ENCODE data around the gene AP1M2. TPM values are rescaled to one million over a fixed set of nuclear protein-coding genes. Genes with fewer than 3 reads are reported as not detected.

Gene AP1M2
- total RNA-seq, 1 experiment from 2014 or later, result 126 TPM

DNA sequence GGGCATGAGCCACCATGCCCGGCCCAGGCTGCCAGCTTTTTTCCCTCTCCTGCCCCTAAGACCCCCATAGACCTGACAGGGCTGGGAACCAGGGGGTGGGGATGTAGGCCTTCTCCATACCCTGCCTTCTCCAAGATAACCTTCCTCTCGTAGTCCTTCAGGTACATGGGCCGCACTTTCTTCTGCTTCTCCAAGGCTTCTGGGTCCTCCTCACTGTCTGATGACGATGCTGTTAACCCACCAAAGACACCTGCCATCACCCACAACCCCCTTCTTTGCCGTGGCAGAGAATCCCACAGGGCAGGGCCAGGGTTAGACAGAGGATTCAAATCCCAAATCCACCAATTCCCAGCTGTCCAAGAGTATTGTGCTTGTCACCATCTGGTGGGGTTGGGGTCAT is 24.5 kb downstream of the AP1M2 start:
- no TSS peak for BruUV-seq (replicated peaks)
- Histone ChIP-seq H4K20me1 (ENCODE audit: insufficient read depth) (peaks cover 7% of the 10 kb centered on the region; the same call in 1 of the 2 replicates), H3K27me3 (ENCODE audit: insufficient read depth, low read depth) (no peaks in the 10 kb centered on the region), H2AFZ (no peak overlapping the region), H3K9me2 (ENCODE audit: insufficient read depth) (no peaks in the 10 kb centered on the region), H3K4me1 (replicated peaks; ENCODE audit: insufficient read depth) (peaks cover 14% of the 10 kb centered on the region), H3F3A (ENCODE audit: insufficient read depth, low read depth) (peaks cover 29% of the 10 kb centered on the region; the same call in 1 of the 2 replicates), H3K4me2 (no peak overlapping the region), H3K27ac (no peak overlapping the region), H3K79me2 (ENCODE audit: low read depth) (peaks cover 22% of the 10 kb centered on the region), H3K9me3 (ENCODE audit: insufficient read depth, low read depth) (no peaks in the 10 kb centered on the region), H3K4me3 (no peak overlapping the region), H3K36me3 (ENCODE audit: low read depth) (peaks cover 8% of the 10 kb centered on the region; the same call in 1 of the 2 replicates)
- DNase-seq, result no peak
- POLR2A ChIA-PET (ENCODE audit: unreplicated experiment), result no interaction called here
- TF ChIP-seq EZH2 (IDR thresholded peaks at IDR 0.05; ENCODE audit: low read depth), result no peak
- TF ChIP-seq CTCF (conservative IDR thresholded peaks at IDR 0.05), result no peak
- CTCF ChIA-PET, result interaction anchor here (0.6 kb wide), 1 partner anchor 67 kb away, joined by 5 read pairs; no protein-coding TSS in a partner anchor
- intact Hi-C loops (cut with micrococcal nuclease; ENCODE audit: unreplicated experiment), result loop anchor here (10.0 kb wide), 1 partner anchor 298 kb away; no protein-coding TSS in a partner anchor

DNA sequence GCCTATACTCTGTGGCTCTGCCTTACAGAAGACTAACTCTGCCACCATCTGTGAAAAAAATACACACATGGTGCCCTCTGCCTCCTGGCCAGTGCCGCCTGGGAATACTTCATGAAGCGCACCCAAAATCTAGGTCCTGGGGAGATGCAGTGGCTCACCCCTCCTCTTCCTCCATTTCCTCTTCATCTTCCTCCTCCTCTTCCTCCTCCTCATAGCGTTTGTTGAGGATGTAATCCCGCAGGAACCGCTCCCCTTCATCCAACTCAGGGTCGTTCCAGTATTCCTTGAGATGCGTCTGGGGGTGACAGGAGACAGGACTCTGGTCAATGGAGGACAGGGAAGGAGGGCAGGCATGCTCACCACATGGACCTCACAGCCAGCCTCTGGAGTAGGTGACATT is 27.0 kb downstream of the AP1M2 start:
- H3F3A ChIP-seq (ENCODE audit: insufficient read depth, low read depth), result peaks cover 26% of the 10 kb centered on the region; the same call in 1 of the 2 replicates
- intact Hi-C loops (cut with micrococcal nuclease; ENCODE audit: unreplicated experiment), result loop anchor here (10.0 kb wide), 1 partner anchor 295 kb away; no protein-coding TSS in a partner anchor
- TF ChIP-seq CTCF (conservative IDR thresholded peaks at IDR 0.05), result no peak
- no peak for TF ChIP-seq EZH2 (IDR thresholded peaks at IDR 0.05; ENCODE audit: low read depth)
- H3K4me2 ChIP-seq, result no peak overlapping the region
- H3K9me3 ChIP-seq (ENCODE audit: insufficient read depth, low read depth), result no peaks in the 10 kb centered on the region
- H3K27ac ChIP-seq, result no peak overlapping the region
- H4K20me1 ChIP-seq (ENCODE audit: insufficient read depth), result peaks cover 7% of the 10 kb centered on the region
- peaks cover 8% of the 10 kb centered on the region; the same call in 1 of the 2 replicates for H3K4me1 ChIP-seq (replicated peaks; ENCODE audit: insufficient read depth)
- H3K27me3 ChIP-seq (ENCODE audit: insufficient read depth, low read depth), result no peaks in the 10 kb centered on the region
- BruUV-seq (replicated peaks), result no TSS peak
- no peak overlapping the region for H2AFZ ChIP-seq
- no peak overlapping the region for H3K4me3 ChIP-seq
- peaks cover 19% of the 10 kb centered on the region for H3K36me3 ChIP-seq (ENCODE audit: low read depth)
- DNase-seq, result no peak
- CTCF ChIA-PET, result no interaction called here
- peaks cover 17% of the 10 kb centered on the region for H3K79me2 ChIP-seq (ENCODE audit: low read depth)
- POLR2A ChIA-PET (ENCODE audit: unreplicated experiment), result no interaction called here
- no peaks in the 10 kb centered on the region for H3K9me2 ChIP-seq (ENCODE audit: insufficient read depth)

- DNase-seq, result no peak
These were observed 29.4 kb downstream of the AP1M2 start for GRCh38 chr19:10557603-10558197.

More at GRCh38 chr19:10557603-10558197, 29.4 kb downstream of the AP1M2 start:
- no peaks in the 10 kb centered on the region for H3K4me1 ChIP-seq (replicated peaks; ENCODE audit: insufficient read depth)
- TF ChIP-seq CTCF (conservative IDR thresholded peaks at IDR 0.05) (no peak), EZH2 (IDR thresholded peaks at IDR 0.05; ENCODE audit: low read depth) (no peak)
- no peak overlapping the region for H3K4me2 ChIP-seq
- H4K20me1 ChIP-seq (ENCODE audit: insufficient read depth), result peaks cover 2% of the 10 kb centered on the region; the same call in 1 of the 2 replicates
- intact Hi-C loops (cut with micrococcal nuclease; ENCODE audit: unreplicated experiment), result no loop called here
- no peaks in the 10 kb centered on the region for H3K9me3 ChIP-seq (ENCODE audit: insufficient read depth, low read depth)
- POLR2A ChIA-PET (ENCODE audit: unreplicated experiment), result no interaction called here
- H3K36me3 ChIP-seq (ENCODE audit: low read depth), result peaks cover 20% of the 10 kb centered on the region
- no peak overlapping the region for H2AFZ ChIP-seq
- no peaks in the 10 kb centered on the region for H3K79me2 ChIP-seq (ENCODE audit: low read depth)
- no peaks in the 10 kb centered on the region for H3K9me2 ChIP-seq (ENCODE audit: insufficient read depth)
- peaks cover 32% of the 10 kb centered on the region for H3F3A ChIP-seq (ENCODE audit: insufficient read depth, low read depth)
- H3K4me3 ChIP-seq, result no peak overlapping the region
- no TSS peak for BruUV-seq (replicated peaks)
- H3K27me3 ChIP-seq (ENCODE audit: insufficient read depth, low read depth), result no peaks in the 10 kb centered on the region
- CTCF ChIA-PET, result no interaction called here
- H3K27ac ChIP-seq, result no peak overlapping the region

Data from PC-9 (cell line).